Smooth muscle cell (in vitro differentiated cells): ENCODE measurements around the gene RHOA. TPM values are rescaled to one million over a fixed set of nuclear protein-coding genes. Genes with fewer than 3 reads are reported as not detected.

Source experiments
- DNase-seq: peaks from one replicate; lab custom pipeline; 2025; ENCODE audit not compliant: unreplicated experiment; lab: John Stamatoyannopoulos, UW
- H2AFZ ChIP-seq: fragments of 200-600 bp; sonication (generic); 2 replicates; pipeline ENCODE4 v1.6.0; 2016; ENCODE audit warnings: antibody characterized with exemption, low read depth, mild to moderate bottlenecking
- H3F3A ChIP-seq: fragments of 200-600 bp; sonication (generic); 2 replicates; pipeline ENCODE4 v1.6.0; 2017; ENCODE audit warnings: antibody characterized with exemption, low read depth
- H3K27ac ChIP-seq: fragments of 200-600 bp; sonication (generic); 2 replicates; pipeline ENCODE4 v1.5.1; 2016; ENCODE audit warnings: low read depth, mild to moderate bottlenecking
- H3K27me3 ChIP-seq: fragments of 200-600 bp; sonication (generic); 2 replicates; pipeline ENCODE4 v1.6.1; 2016; ENCODE audit warnings: low read depth, mild to moderate bottlenecking
- H3K36me3 ChIP-seq: fragments of 200-600 bp; sonication (generic); 2 replicates; pipeline ENCODE4 v1.5.1; 2016; ENCODE audit warnings: low read depth
- H3K4me1 ChIP-seq: fragments of 200-600 bp; sonication (generic); 2 replicates; pipeline ENCODE4 v1.5.1; 2016; ENCODE audit warnings: low read depth
- H3K4me2 ChIP-seq: fragments of 200-600 bp; sonication (generic); 2 replicates; pipeline ENCODE4 v1.6.0; 2016; ENCODE audit warnings: mild to moderate bottlenecking
- H3K4me3 ChIP-seq: fragments of 200-600 bp; sonication (generic); 2 replicates; pipeline ENCODE4 v1.5.1; 2016; ENCODE audit warnings: mild to moderate bottlenecking
- H3K79me2 ChIP-seq: fragments of 200-600 bp; sonication (generic); 2 replicates; pipeline ENCODE4 v1.6.0; 2016; ENCODE audit warnings: low read depth, mild to moderate bottlenecking
- H3K9ac ChIP-seq: fragments of 200-600 bp; sonication (generic); 2 replicates; pipeline ENCODE4 v1.6.0; 2016; ENCODE audit warnings: low read depth
- H3K9me3 ChIP-seq: fragments of 200-600 bp; sonication (generic); replicated peaks from 2 replicates; pipeline ENCODE4 v1.5.1; 2016; ENCODE audit warnings: low read depth
- H4K20me1 ChIP-seq: fragments of 200-600 bp; sonication (generic); 2 replicates; pipeline ENCODE4 v1.6.0; 2016; ENCODE audit warnings: low read depth
- WGBS: methylation state at CpG from one replicate; pipeline ENCODE4 v1.1.7; 2016; ENCODE audit warnings: low lambda C conversion rate; 5-methylcytosine and 5-hydroxymethylcytosine counted together
- polyA plus RNA-seq: library from polyadenylated mRNA; unstranded; fragments of >200 nt; fragmentation: Nextera tagmentation; extraction: Ambion mirVana; gene quantifications from 2 replicates; pipeline ENCODE4 v1.2.1, GENCODE V29; 2016
- total RNA-seq: library from RNA; depleted of rRNA; stranded (reverse); fragments of >200 nt; gene quantifications from 2 replicates; pipeline ENCODE4 v1.2.3, GENCODE V29; 2014
- TF ChIP-seq, protein P1 (sequence below): fragments of 200-600 bp; sonication (generic); IDR thresholded peaks from 2 replicates; pipeline ENCODE4 v1.5.1; 2017; ENCODE audit warnings: borderline replicate concordance, mild to moderate bottlenecking, antibody characterized with exemption; ENCODE audit not compliant: insufficient read depth, poor library complexity, severe bottlenecking

RHOA gene
- total and polyA plus RNA-seq, 2 experiments from 2014 or later = 447 to 530 TPM

DNA sequence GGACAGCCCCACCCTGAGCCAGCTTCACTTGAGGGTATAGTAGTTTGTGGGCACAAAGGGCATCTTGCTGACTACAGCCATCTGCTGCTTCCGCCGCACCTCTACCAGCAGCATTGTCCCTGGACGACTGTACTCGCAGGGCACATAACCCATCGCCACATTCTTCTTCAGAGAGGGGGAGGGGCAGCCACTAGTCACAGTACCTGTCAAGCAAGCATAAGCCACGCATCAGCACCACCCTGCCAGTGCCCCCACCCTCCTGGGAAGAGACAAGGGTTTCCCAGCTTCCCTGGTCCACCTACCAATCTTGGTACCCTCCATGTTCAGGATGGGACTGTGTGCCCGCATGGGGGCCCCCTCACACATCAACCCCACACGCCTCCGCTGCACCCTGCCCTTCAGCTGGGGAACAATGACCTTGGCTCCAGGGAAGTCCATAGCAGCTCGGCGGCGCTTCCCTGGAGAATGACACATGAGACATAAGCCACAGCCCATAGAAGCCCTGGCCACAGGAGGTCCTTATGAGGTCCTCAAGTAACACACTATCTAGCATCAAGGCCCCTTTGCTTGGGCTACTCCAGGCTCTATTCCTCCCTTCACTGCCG is 5.8 kb upstream of the RHOA start:
- no peak overlapping the region for H3K4me3 ChIP-seq
- H3K79me2 ChIP-seq = peaks cover 13% of the 10 kb centered on the region
- no peak overlapping the region for H2AFZ ChIP-seq
- H3K9me3 ChIP-seq = no peaks in the 10 kb centered on the region
- no peak overlapping the region for H3K4me2 ChIP-seq
- H3K9ac ChIP-seq = no peak overlapping the region
- H4K20me1 ChIP-seq = no peaks in the 10 kb centered on the region
- H3K4me1 ChIP-seq = peaks cover 12% of the 10 kb centered on the region
- 88% methylated on average over 13 of the region's 13 CpGs for WGBS
- H3K27ac ChIP-seq = no peak overlapping the region
- peaks cover 11% of the 10 kb centered on the region for H3F3A ChIP-seq
- no peaks in the 10 kb centered on the region for H3K36me3 ChIP-seq
- no peaks in the 10 kb centered on the region for H3K27me3 ChIP-seq
- DNase-seq = no peak
- TF ChIP-seq, protein P1, sequence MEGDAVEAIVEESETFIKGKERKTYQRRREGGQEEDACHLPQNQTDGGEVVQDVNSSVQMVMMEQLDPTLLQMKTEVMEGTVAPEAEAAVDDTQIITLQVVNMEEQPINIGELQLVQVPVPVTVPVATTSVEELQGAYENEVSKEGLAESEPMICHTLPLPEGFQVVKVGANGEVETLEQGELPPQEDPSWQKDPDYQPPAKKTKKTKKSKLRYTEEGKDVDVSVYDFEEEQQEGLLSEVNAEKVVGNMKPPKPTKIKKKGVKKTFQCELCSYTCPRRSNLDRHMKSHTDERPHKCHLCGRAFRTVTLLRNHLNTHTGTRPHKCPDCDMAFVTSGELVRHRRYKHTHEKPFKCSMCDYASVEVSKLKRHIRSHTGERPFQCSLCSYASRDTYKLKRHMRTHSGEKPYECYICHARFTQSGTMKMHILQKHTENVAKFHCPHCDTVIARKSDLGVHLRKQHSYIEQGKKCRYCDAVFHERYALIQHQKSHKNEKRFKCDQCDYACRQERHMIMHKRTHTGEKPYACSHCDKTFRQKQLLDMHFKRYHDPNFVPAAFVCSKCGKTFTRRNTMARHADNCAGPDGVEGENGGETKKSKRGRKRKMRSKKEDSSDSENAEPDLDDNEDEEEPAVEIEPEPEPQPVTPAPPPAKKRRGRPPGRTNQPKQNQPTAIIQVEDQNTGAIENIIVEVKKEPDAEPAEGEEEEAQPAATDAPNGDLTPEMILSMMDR = no peak

DNA sequence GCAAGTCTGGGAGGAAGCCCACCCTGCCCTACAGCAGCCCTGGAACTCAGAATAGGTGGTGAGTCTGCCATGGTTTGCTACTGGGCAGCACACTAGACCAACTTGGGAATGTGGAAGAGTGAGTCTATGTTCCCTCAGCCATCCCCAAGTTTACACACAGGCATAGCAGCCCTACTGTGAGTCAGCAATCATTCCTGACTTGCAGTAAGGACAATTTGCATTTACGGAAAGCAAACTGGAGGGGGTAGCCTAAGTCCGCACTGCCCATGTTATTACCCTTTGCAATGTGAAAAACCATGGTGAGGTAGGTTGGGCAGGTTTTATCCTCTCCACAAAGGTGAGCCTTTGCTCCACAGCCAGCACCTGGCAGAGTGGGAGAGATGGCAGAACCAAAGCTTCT is 5.1 kb upstream of the RHOA start:
- Histone ChIP-seq H3K9ac (no peak overlapping the region), H3K9me3 (no peaks in the 10 kb centered on the region), H2AFZ (no peak overlapping the region), H4K20me1 (no peaks in the 10 kb centered on the region), H3K27ac (no peak overlapping the region), H3K27me3 (no peaks in the 10 kb centered on the region), H3K4me2 (no peak overlapping the region), H3F3A (peaks cover 11% of the 10 kb centered on the region), H3K36me3 (no peaks in the 10 kb centered on the region), H3K4me3 (no peak overlapping the region), H3K79me2 (peaks cover 16% of the 10 kb centered on the region), H3K4me1 (peaks cover 12% of the 10 kb centered on the region)
- DNase-seq = no peak
- TF ChIP-seq, protein P1 = no peak
- WGBS = 65% methylated on average over 2 of the region's 2 CpGs

DNA sequence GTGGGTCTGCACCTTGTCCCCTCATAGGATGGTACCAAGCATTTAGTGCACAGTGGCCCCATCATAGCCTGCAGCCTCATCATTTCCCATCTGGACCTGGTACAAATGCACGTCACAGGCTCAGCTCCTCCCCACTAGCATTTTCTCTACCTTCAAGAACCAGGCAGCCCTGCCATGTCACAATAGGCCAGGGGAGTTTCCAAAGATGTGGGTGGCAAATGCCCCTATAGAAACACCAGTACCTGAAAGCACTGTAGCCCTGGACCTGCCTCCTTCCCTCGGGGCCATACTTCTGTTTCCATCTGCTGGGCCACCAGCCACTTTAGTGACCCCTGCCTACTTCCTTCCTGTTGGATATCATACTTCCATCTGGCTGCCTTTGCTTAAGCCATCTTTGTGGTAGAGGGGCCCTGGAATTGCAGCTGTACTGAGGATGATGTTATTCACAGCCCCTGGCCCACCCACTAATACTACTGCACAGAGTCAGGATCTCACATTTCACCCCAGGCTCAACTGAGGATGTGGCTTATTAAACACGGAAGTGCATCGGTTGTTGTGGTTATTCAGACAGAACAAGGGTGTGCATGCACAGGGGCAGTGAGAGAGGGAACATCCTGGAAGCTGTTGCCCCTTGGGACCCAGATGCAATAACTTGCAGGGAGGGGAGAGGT is 4.3 kb upstream of the RHOA start:
- H3K4me3 ChIP-seq = no peak overlapping the region
- TF ChIP-seq, protein P1 = no peak

More for the DNA sequence above, 4.3 kb upstream of the RHOA start:
- Histone ChIP-seq H3K4me1 (peaks cover 7% of the 10 kb centered on the region), H3K79me2 (peaks cover 20% of the 10 kb centered on the region), H3K36me3 (no peaks in the 10 kb centered on the region), H3K9me3 (no peaks in the 10 kb centered on the region), H3K27me3 (no peaks in the 10 kb centered on the region), H3K4me2 (no peak overlapping the region), H3K27ac (no peak overlapping the region), H3K9ac (no peak overlapping the region), H4K20me1 (peaks cover 3% of the 10 kb centered on the region), H2AFZ (no peak overlapping the region), H3F3A (peaks cover 6% of the 10 kb centered on the region)
- WGBS = 86% methylated on average over 4 of the region's 4 CpGs
- no peak for DNase-seq
